Kidney (tissue), 14 donors: Measurements from ENCODE around the gene RNF157. TPM values are rescaled to one million over a fixed set of nuclear protein-coding genes. Genes with fewer than 3 reads are reported as not detected.
"Not testable (repeated sequence)": the region's sequence is repeated elsewhere in the genome, so short reads cannot be mapped to it uniquely, and the experiment has no call there.

Experiments
- DNase-seq, 5 donors: peaks; one replicate each; pipeline ENCODE4 v3.0.0-alpha.2; 2013 to 2020
- FAIRE-seq: peaks from 2 replicates; lab custom pipeline; 2012; peaks lifted over from hg19 to GRCh38; lab: Jason Lieb, UNC
- H3K27ac ChIP-seq, 2 donors: one replicate each; pipeline ENCODE4 v1.7.0; 2013; ENCODE audit warnings: low read depth in 2 of 2, low read length in 2 of 2, inconsistent platforms in 1 of 2
- H3K27me3 ChIP-seq: one replicate; pipeline ENCODE4 v1.7.1; 2013; ENCODE audit warnings: low read length, inconsistent platforms; ENCODE audit not compliant: control insufficient read depth, insufficient read depth
- H3K36me3 ChIP-seq, 3 donors: one replicate each; pipeline versions ENCODE4 v1.7.0 to v1.7.1; 2013; ENCODE audit warnings: low read length in 3 of 3, control low read depth in 1 of 3, inconsistent platforms in 1 of 3; ENCODE audit not compliant: insufficient read depth in 3 of 3, control insufficient read depth in 2 of 3
- H3K4me1 ChIP-seq, 3 donors: one replicate each; pipeline versions ENCODE4 v1.7.0 to v1.7.1; 2013; ENCODE audit warnings: low read length in 3 of 3, inconsistent platforms in 1 of 3, low read depth in 1 of 3; ENCODE audit not compliant: control insufficient read depth in 2 of 3, insufficient read depth in 2 of 3
- H3K4me3 ChIP-seq, 3 donors: one replicate each; pipeline versions ENCODE4 v1.7.0 to v1.8.1; 2013; ENCODE audit warnings: low read length in 3 of 3, control low read depth in 1 of 3, inconsistent platforms in 1 of 3
- H3K9ac ChIP-seq, 3 donors: one replicate each; pipeline versions ENCODE4 v1.7.0 to v1.7.1; 2013; ENCODE audit warnings: low read length in 3 of 3, control low read depth in 1 of 3, inconsistent platforms in 1 of 3
- H3K9me3 ChIP-seq, 3 donors: one replicate each; pipeline versions ENCODE4 v1.7.0 to v1.7.1; 2013; ENCODE audit warnings: low read length in 3 of 3, control low read depth in 1 of 3, inconsistent platforms in 1 of 3; ENCODE audit not compliant: control insufficient read depth in 2 of 3, insufficient read depth in 1 of 3
- intact Hi-C: fragments of 100-400 bp; cut with DNase I; formaldehyde crosslinking; loops from one replicate; pipeline ENCODE4 v1.11.1; 2022
- polyA plus RNA-seq: library from polyadenylated mRNA; stranded (reverse); fragments of 350-450 nt; fragmentation: Illumina TruSeq; extraction: RNeasy Lipid Tissue Mini Kit (QIAGEN cat#74804); gene quantifications from one replicate; pipeline ENCODE4 v1.2.3, GENCODE V29; 2014; ENCODE audit warnings: low read depth, low replicate concordance; ENCODE audit not compliant: insufficient read depth
- total RNA-seq: library from RNA; stranded (reverse); fragmentation: NEBNext Ultra II Directional; extraction: Animal tissue kit (Norgen Biotek cat#: 25700); gene quantifications from one replicate; pipeline ENCODE4 v1.2.1, GENCODE V29; 2021
- TF ChIP-seq, protein P1 (sequence below): IDR thresholded peaks from 3 replicates; pipeline ENCODE4 v1.5.1; 2012; ENCODE audit warnings: mild to moderate bottlenecking, moderate library complexity, borderline replicate concordance; ENCODE audit not compliant: insufficient read depth; ENCODE audit errors: extremely low read depth
- donor health status: control.
- donor health status: control.
- donor health status: control.
- donor health status: control.
- donor health status: control.
- donor health status: DM: yes; HTN: yes; CAD: no.
- donor health status: Normal renal cell carcinoma (clear cell type).

RNF157 gene
- total and polyA plus RNA-seq, 2 donors from 2014 or later: 4.8 to 12.4 TPM

DNA sequence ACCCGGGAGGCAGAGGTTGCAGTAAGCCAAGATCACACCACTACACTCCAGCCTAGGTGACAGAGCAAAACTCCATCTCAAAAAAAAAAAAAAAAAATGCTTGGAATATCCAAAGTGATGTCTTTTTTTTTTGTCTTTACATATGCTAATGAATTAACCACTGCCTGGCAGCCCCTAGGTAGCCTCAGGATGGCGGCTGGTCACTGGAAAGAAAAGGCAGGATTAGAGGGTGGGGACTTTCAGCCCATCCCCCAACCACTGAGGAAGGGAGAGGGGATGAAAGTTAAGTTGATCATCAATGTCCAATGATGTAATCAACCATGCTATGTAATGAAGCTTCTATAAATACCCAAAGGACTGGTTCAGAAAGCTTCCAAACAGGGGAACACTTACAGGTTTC is 26.8 kb downstream of the RNF157 start:
- no peak overlapping the region for H3K4me3 ChIP-seq
- H3K9ac ChIP-seq: no peak overlapping the region
- H3K4me1 ChIP-seq: no peaks in the 10 kb centered on the region
- TF ChIP-seq, protein P1, sequence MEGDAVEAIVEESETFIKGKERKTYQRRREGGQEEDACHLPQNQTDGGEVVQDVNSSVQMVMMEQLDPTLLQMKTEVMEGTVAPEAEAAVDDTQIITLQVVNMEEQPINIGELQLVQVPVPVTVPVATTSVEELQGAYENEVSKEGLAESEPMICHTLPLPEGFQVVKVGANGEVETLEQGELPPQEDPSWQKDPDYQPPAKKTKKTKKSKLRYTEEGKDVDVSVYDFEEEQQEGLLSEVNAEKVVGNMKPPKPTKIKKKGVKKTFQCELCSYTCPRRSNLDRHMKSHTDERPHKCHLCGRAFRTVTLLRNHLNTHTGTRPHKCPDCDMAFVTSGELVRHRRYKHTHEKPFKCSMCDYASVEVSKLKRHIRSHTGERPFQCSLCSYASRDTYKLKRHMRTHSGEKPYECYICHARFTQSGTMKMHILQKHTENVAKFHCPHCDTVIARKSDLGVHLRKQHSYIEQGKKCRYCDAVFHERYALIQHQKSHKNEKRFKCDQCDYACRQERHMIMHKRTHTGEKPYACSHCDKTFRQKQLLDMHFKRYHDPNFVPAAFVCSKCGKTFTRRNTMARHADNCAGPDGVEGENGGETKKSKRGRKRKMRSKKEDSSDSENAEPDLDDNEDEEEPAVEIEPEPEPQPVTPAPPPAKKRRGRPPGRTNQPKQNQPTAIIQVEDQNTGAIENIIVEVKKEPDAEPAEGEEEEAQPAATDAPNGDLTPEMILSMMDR: no peak
- intact Hi-C loops: no loop called here
- no peaks in the 10 kb centered on the region for H3K9me3 ChIP-seq
- FAIRE-seq: no peak
- no peaks in the 10 kb centered on the region for H3K36me3 ChIP-seq
- no peaks in the 10 kb centered on the region for H3K27me3 ChIP-seq
- H3K27ac ChIP-seq: no peak overlapping the region
- no peak for DNase-seq

DNA sequence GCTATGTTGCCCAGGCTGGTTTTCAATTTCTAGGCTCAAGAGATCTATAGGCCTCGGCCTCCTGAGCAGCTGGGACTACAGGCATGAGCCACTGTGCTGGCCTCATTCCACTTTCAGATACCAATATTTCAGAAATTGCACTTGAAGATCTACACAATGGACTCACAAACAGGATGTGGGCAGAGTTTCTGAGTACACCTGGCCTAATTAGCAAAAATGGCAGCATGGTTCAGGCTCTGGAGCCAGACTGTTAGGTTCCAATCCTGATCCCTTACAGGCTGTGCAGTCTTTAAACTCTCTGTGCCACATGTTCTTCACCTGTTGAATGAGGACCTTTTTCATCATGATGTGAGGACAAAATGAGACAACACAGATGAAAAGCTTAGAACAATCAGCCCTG is 32.2 kb downstream of the RNF157 start:
- FAIRE-seq: no peak

DNA sequence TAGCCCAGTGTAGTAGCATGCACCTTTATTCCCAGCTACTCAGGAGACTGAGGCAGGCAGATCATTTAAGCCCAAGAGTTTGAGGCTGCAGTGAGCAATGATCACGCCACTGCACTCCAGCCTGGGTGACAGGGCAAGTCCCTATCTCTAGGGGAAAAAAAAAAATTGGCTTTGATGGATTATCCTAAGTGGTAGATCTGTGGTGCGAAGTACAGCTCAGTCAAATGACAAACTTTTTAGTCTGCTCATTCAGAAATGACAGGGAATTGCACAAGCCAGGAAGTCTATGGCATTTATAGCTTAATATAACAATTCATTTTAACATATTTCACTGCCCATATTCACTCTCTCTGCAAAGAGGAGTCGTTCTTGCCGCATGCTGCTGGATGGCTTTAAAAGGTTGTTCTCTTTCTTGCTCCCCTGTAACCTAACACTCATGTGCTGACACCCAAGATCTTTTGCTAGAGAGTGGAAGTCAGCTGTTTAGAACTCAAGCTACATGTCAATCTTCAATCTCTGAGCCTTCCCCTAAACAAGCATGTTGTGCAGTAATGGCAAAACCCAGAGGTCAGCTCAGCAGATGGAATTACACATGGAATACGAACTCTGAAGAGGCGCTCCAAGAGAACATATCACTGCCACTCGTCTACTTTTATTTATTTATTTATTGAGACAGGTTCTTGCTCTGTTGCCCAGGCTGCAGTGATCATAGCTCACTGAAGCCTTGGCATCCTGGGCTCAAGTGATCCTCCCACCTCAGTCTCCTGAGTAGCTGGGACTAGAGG is 32.8 kb downstream of the RNF157 start:
- peak in 2 of 5 donors; percentile 10 to 30 for DNase-seq
- no peak overlapping the region for H3K4me3 ChIP-seq
- no peaks in the 10 kb centered on the region for H3K9me3 ChIP-seq
- TF ChIP-seq, protein P1: no peak
- no peaks in the 10 kb centered on the region for H3K4me1 ChIP-seq
- H3K36me3 ChIP-seq: no peaks in the 10 kb centered on the region
- no peak overlapping the region for H3K27ac ChIP-seq
- no peak for FAIRE-seq
- no peak overlapping the region for H3K9ac ChIP-seq
- intact Hi-C loops: no loop called here
- no peaks in the 10 kb centered on the region for H3K27me3 ChIP-seq

More for the DNA sequence above, 32.2 kb downstream of the RNF157 start:
- TF ChIP-seq, protein P1: no peak
- no peak for DNase-seq
- Histone ChIP-seq H3K27me3 (no peaks in the 10 kb centered on the region), H3K9ac (no peak overlapping the region), H3K4me1 (no peaks in the 10 kb centered on the region), H3K4me3 (no peak overlapping the region), H3K9me3 (no peaks in the 10 kb centered on the region), H3K36me3 (no peaks in the 10 kb centered on the region), H3K27ac (no peak overlapping the region)
- intact Hi-C loops: no loop called here

DNA sequence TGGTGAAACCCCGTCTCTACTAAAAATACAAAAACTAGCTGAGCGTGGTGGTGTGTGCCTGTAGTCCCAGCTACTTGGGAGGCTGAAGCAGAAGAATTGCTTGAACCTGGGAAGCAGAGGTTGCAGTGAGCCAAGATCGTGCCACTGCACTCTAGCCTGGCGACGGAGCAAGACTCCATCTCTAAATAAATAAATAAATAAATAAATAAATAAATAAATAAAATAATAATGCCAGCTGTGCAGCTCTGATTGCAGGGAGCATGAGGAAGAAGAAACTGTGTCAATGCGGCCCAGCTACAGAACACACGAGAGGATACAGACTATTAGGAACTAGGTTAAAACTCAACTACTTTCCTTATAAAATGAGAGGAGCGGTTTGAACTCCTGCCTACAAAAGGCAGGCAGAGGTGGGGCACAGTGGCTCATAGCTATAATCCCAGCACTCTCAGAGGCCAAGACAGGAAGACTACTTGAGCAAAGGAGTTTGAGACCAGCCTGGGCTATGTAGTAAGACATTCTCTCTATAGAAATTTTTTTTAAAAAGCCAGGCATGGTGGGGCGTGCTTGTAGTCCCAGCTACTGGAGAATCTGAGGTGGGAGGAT is 34.6 kb downstream of the RNF157 start:
- H3K27me3 ChIP-seq, H3K9me3 ChIP-seq, H3K4me1 ChIP-seq, H3K4me3 ChIP-seq, H3K36me3 ChIP-seq, intact Hi-C loops, FAIRE-seq, DNase-seq, H3K27ac ChIP-seq, H3K9ac ChIP-seq: not testable (repeated sequence)
